ENCODE results near the gene TMC2. TPM values are rescaled to one million over a fixed set of nuclear protein-coding genes. Genes with fewer than 3 reads are reported as not detected.

TMC2 gene
- polyA plus RNA-seq, 1 experiment, result not detected

GRCh38 chr20:2575682-2576081, 39.3 kb downstream of the TMC2 start:
- CTCF ChIA-PET, result no interaction called here

DNA sequence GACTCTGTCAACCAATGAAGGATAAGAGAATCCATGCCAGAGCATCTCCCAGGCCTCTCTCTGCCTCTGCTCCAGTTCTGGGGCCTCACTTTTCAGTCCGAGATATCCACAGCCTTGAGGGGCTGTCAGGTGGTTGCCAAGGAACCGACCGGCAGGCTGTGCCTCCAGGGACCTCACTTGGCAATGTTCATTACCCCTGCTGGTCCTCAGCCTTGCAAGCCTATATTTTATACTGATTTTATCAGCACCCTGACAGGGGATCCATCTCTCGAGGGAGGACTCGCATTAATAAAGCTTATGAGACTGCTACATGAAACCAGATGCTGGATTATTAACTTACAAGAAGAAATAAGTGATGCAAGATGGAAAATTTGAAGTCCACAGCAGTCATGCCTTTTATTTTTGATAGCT, 39.9 kb downstream of the TMC2 start:
- ChIA-PET POLR2A (no interaction called here), CTCF (no interaction called here)
- Histone ChIP-seq H3K4me3 (ENCODE audit: low read depth, low read length) (no peak overlapping the region), H3K27me3 (ENCODE audit: control insufficient read depth, insufficient read depth, low read length) (peaks cover 5% of the 10 kb centered on the region), H3K36me3 (ENCODE audit: control insufficient read depth, insufficient read depth, low read length) (no peaks in the 10 kb centered on the region)
- TF ChIP-seq CTCF (IDR thresholded peaks at IDR 0.05; ENCODE audit: insufficient read depth, low read depth, low read length), result no peak
- no peak for DNase-seq (ENCODE audit: low read depth)

More at GRCh38 chr20:2575682-2576081, 39.3 kb downstream of the TMC2 start:
- POLR2A ChIA-PET, result no interaction called here
- Histone ChIP-seq H3K4me3 (ENCODE audit: low read depth, low read length) (no peak overlapping the region), H3K27me3 (ENCODE audit: control insufficient read depth, insufficient read depth, low read length) (peaks cover 5% of the 10 kb centered on the region), H3K36me3 (ENCODE audit: control insufficient read depth, insufficient read depth, low read length) (no peaks in the 10 kb centered on the region)
- DNase-seq (ENCODE audit: low read depth), result no peak
- TF ChIP-seq CTCF (IDR thresholded peaks at IDR 0.05; ENCODE audit: insufficient read depth, low read depth, low read length), result no peak

DNA sequence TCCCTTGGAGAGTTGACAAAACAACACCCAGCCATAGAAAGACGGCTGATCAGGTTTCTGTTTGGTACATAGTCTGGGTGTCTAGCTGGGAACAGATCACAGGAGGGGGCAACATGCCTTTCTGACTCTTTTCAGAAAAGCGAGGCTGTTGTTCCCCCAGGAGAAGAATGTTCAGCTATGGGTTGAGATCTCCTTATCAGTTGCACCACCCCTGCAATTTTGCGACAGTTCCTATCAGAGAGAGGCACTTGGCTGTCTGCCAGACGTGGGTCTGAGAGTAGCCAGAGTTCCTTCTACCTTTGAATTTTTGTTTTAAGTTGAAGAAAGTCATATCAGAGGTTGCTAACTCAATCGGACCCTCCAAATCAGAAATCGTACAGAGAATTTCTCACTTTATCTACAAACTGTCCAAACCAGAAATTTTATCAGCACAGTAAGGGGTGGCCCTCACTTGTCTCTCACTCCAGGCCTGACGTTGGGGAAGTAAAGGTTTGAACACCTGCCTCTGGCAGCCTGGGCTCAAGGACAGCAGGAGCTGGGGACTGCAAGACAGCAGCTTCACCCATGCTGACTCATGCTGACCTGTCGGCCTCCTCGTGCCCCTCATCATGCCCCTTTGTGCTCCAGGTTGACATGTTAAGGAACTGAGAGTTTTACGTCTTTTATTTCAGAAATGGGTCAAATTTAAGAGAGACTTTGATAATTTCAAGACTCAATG, 42.3 kb downstream of the TMC2 start:
- TF ChIP-seq CTCF (IDR thresholded peaks at IDR 0.05; ENCODE audit: insufficient read depth, low read depth, low read length), result no peak
- POLR2A ChIA-PET, result no interaction called here
- DNase-seq (ENCODE audit: low read depth), result no peak
- Histone ChIP-seq H3K4me3 (ENCODE audit: low read depth, low read length) (no peak overlapping the region), H3K27me3 (ENCODE audit: control insufficient read depth, insufficient read depth, low read length) (peaks cover 5% of the 10 kb centered on the region), H3K36me3 (ENCODE audit: control insufficient read depth, insufficient read depth, low read length) (no peaks in the 10 kb centered on the region)
- CTCF ChIA-PET, result interaction anchor here (1.0 kb wide), 1 partner anchor 10 kb away, joined by 3 read pairs; no protein-coding TSS in a partner anchor

DNA sequence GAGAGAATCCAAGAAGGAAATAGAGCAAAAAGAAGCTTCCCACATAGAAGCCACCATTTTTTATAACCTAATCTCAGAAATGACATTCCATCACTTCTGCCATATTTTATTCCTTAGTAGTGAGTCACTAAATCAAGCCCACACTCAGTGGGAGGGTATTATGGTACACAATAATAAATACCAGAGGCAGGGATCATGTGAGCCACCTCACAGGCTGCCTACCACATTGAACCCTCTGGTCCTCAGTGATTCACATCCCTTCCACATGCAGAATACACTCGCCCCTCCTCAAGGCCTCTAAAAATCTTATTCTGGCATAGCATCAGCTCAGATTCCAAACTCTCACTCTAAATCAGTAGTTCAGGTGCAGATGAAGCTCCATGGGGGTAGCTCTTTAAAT, 49.4 kb downstream of the TMC2 start:
- CTCF ChIA-PET, result no interaction called here
- H3K36me3 ChIP-seq (ENCODE audit: control insufficient read depth, insufficient read depth, low read length), result no peaks in the 10 kb centered on the region
- POLR2A ChIA-PET, result no interaction called here
- no peak for TF ChIP-seq CTCF (IDR thresholded peaks at IDR 0.05; ENCODE audit: insufficient read depth, low read depth, low read length)
- DNase-seq (ENCODE audit: low read depth), result peak; percentile 18
- H3K4me3 ChIP-seq (ENCODE audit: low read depth, low read length), result no peak overlapping the region
- H3K27me3 ChIP-seq (ENCODE audit: control insufficient read depth, insufficient read depth, low read length), result no peaks in the 10 kb centered on the region; the same call in 1 of the 2 replicates

DNA sequence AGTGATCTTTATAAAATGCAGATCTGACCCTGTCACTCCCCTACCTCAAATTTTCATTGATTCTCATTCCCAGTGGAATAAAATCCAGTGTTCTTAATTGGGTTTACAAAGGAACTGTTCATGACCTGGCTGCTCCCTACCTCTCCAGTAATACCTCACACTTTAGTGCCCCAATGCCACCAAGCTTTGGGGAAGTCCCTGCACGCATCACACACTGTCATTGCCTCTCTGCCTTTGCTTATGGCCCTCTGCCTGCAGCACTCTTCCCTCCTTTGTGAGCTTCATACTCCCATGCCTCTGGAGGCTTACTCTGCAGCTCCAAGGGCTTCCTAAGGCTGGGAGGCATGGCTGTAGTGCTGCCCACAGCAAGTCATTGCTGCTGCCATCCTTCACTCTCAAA, 57.4 kb downstream of the TMC2 start:
- TF ChIP-seq CTCF (IDR thresholded peaks at IDR 0.05; ENCODE audit: insufficient read depth, low read depth, low read length), result no peak
- ChIA-PET POLR2A (interaction anchor here (0.5 kb wide), 1 partner anchor 116 kb away, joined by 4 read pairs; no protein-coding TSS in a partner anchor), CTCF (no interaction called here)
- Histone ChIP-seq H3K4me3 (ENCODE audit: low read depth, low read length) (no peak overlapping the region), H3K27me3 (ENCODE audit: control insufficient read depth, insufficient read depth, low read length) (peaks cover 2% of the 10 kb centered on the region), H3K36me3 (ENCODE audit: control insufficient read depth, insufficient read depth, low read length) (no peaks in the 10 kb centered on the region)
- no peak for DNase-seq (ENCODE audit: low read depth)

Data from BJ (cell line).